Osteocyte (in vitro differentiated cells): ENCODE data around the gene DYRK4. TPM values are rescaled to one million over a fixed set of nuclear protein-coding genes. Genes with fewer than 3 reads are reported as not detected.

Experiments used
- DNase-seq: peaks from one replicate; pipeline ENCODE4 v3.0.0; 2021; ENCODE audit warnings: mixed read lengths; ENCODE audit not compliant: unreplicated experiment; ENCODE audit errors: extremely low spot score
- H3K27ac Mint-ChIP-seq: one replicate; pipeline ENCODE4 v1.8.0; 2021; ENCODE audit warnings: mild to moderate bottlenecking, mixed read lengths; ENCODE audit not compliant: unreplicated experiment
- H3K27me3 Mint-ChIP-seq: one replicate; pipeline ENCODE4 v1.8.0; 2021; ENCODE audit warnings: mixed read lengths; ENCODE audit not compliant: unreplicated experiment
- H3K36me3 Mint-ChIP-seq: one replicate; pipeline ENCODE4 v1.8.0; 2021; ENCODE audit warnings: mixed read lengths; ENCODE audit not compliant: unreplicated experiment
- H3K4me1 Mint-ChIP-seq: one replicate; pipeline ENCODE4 v1.8.0; 2021; ENCODE audit warnings: mixed read lengths; ENCODE audit not compliant: unreplicated experiment
- H3K4me3 Mint-ChIP-seq: one replicate; pipeline ENCODE4 v1.8.0; 2021; ENCODE audit warnings: mild to moderate bottlenecking, moderate library complexity, mixed read lengths; ENCODE audit not compliant: unreplicated experiment
- H3K9me3 Mint-ChIP-seq: one replicate; pipeline ENCODE4 v1.8.0; 2021; ENCODE audit warnings: mixed read lengths; ENCODE audit not compliant: unreplicated experiment
- total RNA-seq: library from RNA; stranded (reverse); gene quantifications from 2 replicates; pipeline ENCODE4 v1.2.1, GENCODE V29; 2021
- TF ChIP-seq, protein P1 (sequence below): fragments of 200-600 bp; sonication (generic); IDR thresholded peaks from 2 replicates; pipeline ENCODE4 v1.5.0; 2021; ENCODE audit warnings: antibody characterized with exemption, mild to moderate bottlenecking, moderate library complexity

Gene DYRK4
- total RNA-seq, 1 donor from 2014 or later = 35.0 TPM

DNA sequence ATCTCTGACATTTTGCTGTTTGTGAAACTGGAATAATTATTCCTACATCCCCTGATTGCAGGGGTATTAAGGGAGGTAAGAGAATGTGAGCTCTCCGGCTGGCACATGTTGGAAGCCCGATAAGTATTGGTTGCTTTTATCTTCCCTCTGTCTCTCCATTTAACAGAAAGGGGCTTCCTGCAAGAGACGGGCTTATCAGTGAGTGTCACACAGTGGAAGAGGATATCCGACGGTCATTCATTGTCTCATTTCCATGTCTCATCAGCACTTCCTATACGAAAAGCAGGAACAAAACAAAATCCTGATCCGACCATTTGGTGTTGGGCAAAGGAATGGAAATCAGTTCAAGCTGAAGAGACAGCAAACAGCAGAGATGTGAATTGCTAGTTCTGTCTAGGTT is 10.7 kb downstream of the DYRK4 start:
- no peaks in the 10 kb centered on the region for H3K4me1 Mint-ChIP-seq
- no peak overlapping the region for H3K27ac Mint-ChIP-seq
- no peaks in the 10 kb centered on the region for H3K36me3 Mint-ChIP-seq
- peaks cover 19% of the 10 kb centered on the region for H3K27me3 Mint-ChIP-seq
- H3K9me3 Mint-ChIP-seq = no peaks in the 10 kb centered on the region
- no peak for DNase-seq
- TF ChIP-seq, protein P1, sequence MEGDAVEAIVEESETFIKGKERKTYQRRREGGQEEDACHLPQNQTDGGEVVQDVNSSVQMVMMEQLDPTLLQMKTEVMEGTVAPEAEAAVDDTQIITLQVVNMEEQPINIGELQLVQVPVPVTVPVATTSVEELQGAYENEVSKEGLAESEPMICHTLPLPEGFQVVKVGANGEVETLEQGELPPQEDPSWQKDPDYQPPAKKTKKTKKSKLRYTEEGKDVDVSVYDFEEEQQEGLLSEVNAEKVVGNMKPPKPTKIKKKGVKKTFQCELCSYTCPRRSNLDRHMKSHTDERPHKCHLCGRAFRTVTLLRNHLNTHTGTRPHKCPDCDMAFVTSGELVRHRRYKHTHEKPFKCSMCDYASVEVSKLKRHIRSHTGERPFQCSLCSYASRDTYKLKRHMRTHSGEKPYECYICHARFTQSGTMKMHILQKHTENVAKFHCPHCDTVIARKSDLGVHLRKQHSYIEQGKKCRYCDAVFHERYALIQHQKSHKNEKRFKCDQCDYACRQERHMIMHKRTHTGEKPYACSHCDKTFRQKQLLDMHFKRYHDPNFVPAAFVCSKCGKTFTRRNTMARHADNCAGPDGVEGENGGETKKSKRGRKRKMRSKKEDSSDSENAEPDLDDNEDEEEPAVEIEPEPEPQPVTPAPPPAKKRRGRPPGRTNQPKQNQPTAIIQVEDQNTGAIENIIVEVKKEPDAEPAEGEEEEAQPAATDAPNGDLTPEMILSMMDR = no peak
- no peak overlapping the region for H3K4me3 Mint-ChIP-seq

GRCh38 chr12:4579305-4580102 is 17.5 kb downstream of the DYRK4 start:
- TF ChIP-seq, protein P1 = no peak
- H3K4me3 Mint-ChIP-seq = no peak overlapping the region
- H3K4me1 Mint-ChIP-seq = no peaks in the 10 kb centered on the region
- H3K9me3 Mint-ChIP-seq = no peaks in the 10 kb centered on the region
- H3K27ac Mint-ChIP-seq = no peak overlapping the region
- H3K27me3 Mint-ChIP-seq = peaks cover 28% of the 10 kb centered on the region
- no peak for DNase-seq
- no peaks in the 10 kb centered on the region for H3K36me3 Mint-ChIP-seq

- peaks cover 28% of the 10 kb centered on the region for H3K27me3 Mint-ChIP-seq
- no peaks in the 10 kb centered on the region for H3K9me3 Mint-ChIP-seq
- no peak overlapping the region for H3K4me3 Mint-ChIP-seq
- H3K36me3 Mint-ChIP-seq = no peaks in the 10 kb centered on the region
- H3K27ac Mint-ChIP-seq = no peak overlapping the region
- no peaks in the 10 kb centered on the region for H3K4me1 Mint-ChIP-seq
- no peak for DNase-seq
- TF ChIP-seq, protein P1 = no peak
Observed at GRCh38 chr12:4580281-4580688, 18.3 kb downstream of the DYRK4 start.

- H3K9me3 Mint-ChIP-seq = no peaks in the 10 kb centered on the region
- DNase-seq = no peak
- H3K27me3 Mint-ChIP-seq = peaks cover 13% of the 10 kb centered on the region
- TF ChIP-seq, protein P1 = no peak
- no peak overlapping the region for H3K27ac Mint-ChIP-seq
- no peaks in the 10 kb centered on the region for H3K4me1 Mint-ChIP-seq
- H3K4me3 Mint-ChIP-seq = no peak overlapping the region
- H3K36me3 Mint-ChIP-seq = no peaks in the 10 kb centered on the region
Observed at GRCh38 chr12:4584281-4584680, 22.3 kb downstream of the DYRK4 start.

DNA sequence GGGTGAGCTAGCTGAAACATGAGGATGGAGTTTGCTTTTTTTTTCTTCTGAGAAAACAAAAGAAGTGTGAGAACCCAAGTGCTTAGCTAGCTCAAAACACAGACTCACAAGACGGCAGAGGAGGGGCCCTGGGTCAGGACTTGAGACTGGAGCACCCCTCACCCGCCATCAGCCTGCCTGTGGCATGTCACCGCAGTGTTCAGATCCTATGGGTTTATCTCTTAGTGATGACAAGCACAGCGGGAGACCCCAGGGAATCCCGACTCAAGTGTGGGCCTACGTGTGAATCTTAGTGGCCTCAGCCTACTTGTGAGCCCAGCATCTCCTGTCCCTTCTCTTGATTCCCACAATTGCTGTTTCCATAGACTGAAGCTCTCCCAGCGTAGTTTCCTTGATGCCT is 22.9 kb downstream of the DYRK4 start:
- H3K27me3 Mint-ChIP-seq = peaks cover 13% of the 10 kb centered on the region
- no peak for DNase-seq
- H3K27ac Mint-ChIP-seq = no peak overlapping the region
- H3K36me3 Mint-ChIP-seq = no peaks in the 10 kb centered on the region
- H3K4me3 Mint-ChIP-seq = no peak overlapping the region
- H3K4me1 Mint-ChIP-seq = no peaks in the 10 kb centered on the region
- TF ChIP-seq, protein P1 = no peak
- peaks cover 3% of the 10 kb centered on the region for H3K9me3 Mint-ChIP-seq
